ENCODE results near the gene TUFM.

- no peak for TF ChIP-seq CTCF (conservative IDR thresholded peaks at IDR 0.05 in 1 of 2, IDR thresholded peaks at IDR 0.05 in 1 of 2; ENCODE audit: low read depth in 1 of 2, low read length in 2 of 2)
- no peak for TF ChIP-seq EZH2 (IDR thresholded peaks at IDR 0.05; ENCODE audit: low read length, missing control alignments)
These were observed 24.2 kb downstream of the TUFM start for GRCh38 chr16:28821874-28822519.
